Peyer's patch (tissue), 4 donors: ENCODE data around the gene HARBI1.

Experiments
- POLR2A ChIP-seq, 2 donors: fragments of 450-650 bp; IDR thresholded peaks; one replicate each; pipeline ENCODE4 v1.5.1; 2017; ENCODE audit warnings: antibody characterized with exemption in 2 of 2, mild to moderate bottlenecking in 2 of 2, moderate library complexity in 2 of 2
- TF ChIP-seq, protein P1 (sequence below), 6 experiments: fragments of 450-650 bp in 4 of 6; fragments of 200-600 bp in 2 of 6; sonication (generic) in 1 of 6; IDR thresholded peaks; one replicate each; pipeline ENCODE4 v1.5.1; 2017 to 2019; ENCODE audit warnings: antibody characterized with exemption in 6 of 6, mild to moderate bottlenecking in 3 of 6, moderate library complexity in 1 of 6

DNA sequence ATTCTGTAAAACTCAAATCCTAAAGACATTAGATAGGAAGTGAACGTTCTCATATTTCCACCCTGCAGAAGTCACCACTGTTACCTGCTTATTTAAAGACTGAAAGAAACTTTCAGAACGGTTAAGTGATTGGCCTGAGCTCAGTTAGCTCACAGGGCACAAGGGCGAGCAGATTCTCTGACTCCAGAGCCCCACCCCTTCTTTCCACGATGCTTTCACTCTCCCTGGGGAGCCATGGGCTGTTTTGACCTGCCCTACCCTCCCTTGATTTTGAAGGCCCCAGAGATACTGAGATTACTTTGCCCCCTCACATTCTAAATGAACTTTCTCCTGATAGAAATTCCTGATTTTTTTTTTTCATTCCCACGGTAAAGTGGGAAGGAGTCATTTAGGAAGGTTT, 49.5 kb upstream of the HARBI1 start:
- TF ChIP-seq, protein P1, sequence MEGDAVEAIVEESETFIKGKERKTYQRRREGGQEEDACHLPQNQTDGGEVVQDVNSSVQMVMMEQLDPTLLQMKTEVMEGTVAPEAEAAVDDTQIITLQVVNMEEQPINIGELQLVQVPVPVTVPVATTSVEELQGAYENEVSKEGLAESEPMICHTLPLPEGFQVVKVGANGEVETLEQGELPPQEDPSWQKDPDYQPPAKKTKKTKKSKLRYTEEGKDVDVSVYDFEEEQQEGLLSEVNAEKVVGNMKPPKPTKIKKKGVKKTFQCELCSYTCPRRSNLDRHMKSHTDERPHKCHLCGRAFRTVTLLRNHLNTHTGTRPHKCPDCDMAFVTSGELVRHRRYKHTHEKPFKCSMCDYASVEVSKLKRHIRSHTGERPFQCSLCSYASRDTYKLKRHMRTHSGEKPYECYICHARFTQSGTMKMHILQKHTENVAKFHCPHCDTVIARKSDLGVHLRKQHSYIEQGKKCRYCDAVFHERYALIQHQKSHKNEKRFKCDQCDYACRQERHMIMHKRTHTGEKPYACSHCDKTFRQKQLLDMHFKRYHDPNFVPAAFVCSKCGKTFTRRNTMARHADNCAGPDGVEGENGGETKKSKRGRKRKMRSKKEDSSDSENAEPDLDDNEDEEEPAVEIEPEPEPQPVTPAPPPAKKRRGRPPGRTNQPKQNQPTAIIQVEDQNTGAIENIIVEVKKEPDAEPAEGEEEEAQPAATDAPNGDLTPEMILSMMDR (IDR thresholded peaks at IDR 0.05) = no peak
- no peak for TF ChIP-seq POLR2A (IDR thresholded peaks at IDR 0.05)
